K562 (cell line): ENCODE measurements around the gene PGA3. TPM values are rescaled to one million over a fixed set of nuclear protein-coding genes. Genes with fewer than 3 reads are reported as not detected.

ENCODE experiments used
- ATF2 ChIP-seq: sonication (generic); formaldehyde crosslinking; IDR thresholded peaks from 2 replicates; pipeline ENCODE4 v1.8.1; 2022; ENCODE audit warnings: missing genetic modification reagents
- GATA2 ChIP-seq: sonication (generic); formaldehyde crosslinking; IDR thresholded peaks from 2 replicates; pipeline ENCODE4 v1.4.0; 2020; ENCODE audit warnings: mild to moderate bottlenecking, missing genetic modification reagents
- MAFF ChIP-seq: IDR thresholded peaks from 2 replicates; pipeline ENCODE4 v1.6.1; 2012; ENCODE audit warnings: low read length, improper control_type of control experiment
- NONO ChIP-seq, 2 experiments: fragments of 200-400 bp in 1 of 2; fragments of 450-650 bp in 1 of 2; formaldehyde crosslinking in 1 of 2; IDR thresholded peaks; 2 replicates each; pipeline ENCODE4 v1.6.1; 2017; ENCODE audit warnings: low read depth in 2 of 2, mild to moderate bottlenecking in 2 of 2, moderate library complexity in 2 of 2, low read length in 1 of 2
- POLR2G ChIP-seq: fragments of 200-400 bp; formaldehyde crosslinking; IDR thresholded peaks from 2 replicates; pipeline ENCODE4 v1.6.1; 2017; ENCODE audit warnings: low read depth, mild to moderate bottlenecking, antibody characterized with exemption, low read length, moderate library complexity
- RUNX1 ChIP-seq: sonication (generic); IDR thresholded peaks from 2 replicates; pipeline ENCODE4 v1.6.1; 2016; ENCODE audit warnings: antibody characterized with exemption, low read depth
- SETDB1 ChIP-seq: IDR thresholded peaks from one replicate; pipeline ENCODE4 v1.6.1; 2012; ENCODE audit warnings: low read length, control low read depth, inconsistent platforms
- SNRNP70 ChIP-seq: fragments of 200-400 bp; formaldehyde crosslinking; optimal IDR thresholded peaks from 2 replicates; pipeline ENCODE3; 2017; ENCODE audit warnings: low read depth, low read length
- TCF15 ChIP-seq: fragments of 250-450 bp; sonication (Bioruptor Pico); IDR thresholded peaks from 2 replicates; pipeline ENCODE4 v1.8.0; 2022; ENCODE audit warnings: moderate library complexity, mild to moderate bottlenecking, inconsistent platforms
- ZEB2 ChIP-seq: fragments of 450-650 bp; IDR thresholded peaks from 2 replicates; pipeline ENCODE4 v1.6.1; 2016
- ZKSCAN8 ChIP-seq: fragments of 200-800 bp; sonication (Bioruptor generic); IDR thresholded peaks from 2 replicates; pipeline ENCODE4 v1.6.1; 2016; ENCODE audit warnings: missing genetic modification characterization, missing compliant biosample characterization
- ZMIZ1 ChIP-seq, 2 experiments: fragments of 150-350 bp in 1 of 2; IDR thresholded peaks; 2 replicates each; pipeline ENCODE4 v1.6.1; 2012 to 2016; ENCODE audit warnings: low read depth in 2 of 2, low read length in 2 of 2, mild to moderate bottlenecking in 1 of 2, moderate library complexity in 1 of 2
- ZNF57 ChIP-seq: fragments of 450-650 bp; formaldehyde crosslinking; IDR thresholded peaks from 2 replicates; pipeline ENCODE4 v1.4.0; 2020; ENCODE audit warnings: mild to moderate bottlenecking, moderate library complexity
- polyA plus RNA-seq, 8 experiments: library from polyadenylated mRNA; depleted of rRNA in 4 of 8; stranded (reverse) in 5 of 8; unstranded in 3 of 8; fragments of >200 nt; fragmentation: Nextera tagmentation in 2 of 8; fragmentation: Illumina TruSeq in 1 of 8; extraction: Ambion mirVana in 2 of 8; extraction: Trizol in 1 of 8; gene quantifications; 2 replicates each; pipeline versions ENCODE4 v1.2.1 to v1.2.3, GENCODE V29; 2011 to 2014; ENCODE audit warnings: inconsistent platforms in 1 of 8, missing spikeins in 1 of 8
- total RNA-seq, 7 experiments: library from RNA; depleted of rRNA in 6 of 7; stranded (reverse); fragments of >200 nt in 6 of 7; fragmentation: Illumina TruSeq in 2 of 7; extraction: Trizol in 2 of 7; gene quantifications; 2 replicates each; pipeline versions ENCODE4 v1.2.1 to v1.2.3, GENCODE V29; 2011 to 2021; ENCODE audit warnings: low replicate concordance in 1 of 7
- TF ChIP-seq, protein P1 (sequence below): fragments of 450-650 bp; IDR thresholded peaks from 2 replicates; pipeline ENCODE4 v1.6.1; 2016; ENCODE audit warnings: low read depth

PGA3 gene
- total and polyA plus RNA-seq, 9 of the 15 experiments (the other 6 are each of a cell fraction or from before 2014, with no cell fraction given) = 0.15 to 0.18 (median 0.18) TPM; not detected in 6

- TF ChIP-seq SETDB1 = no peak
- TF ChIP-seq MAFF = no peak
- TF ChIP-seq, protein P1, sequence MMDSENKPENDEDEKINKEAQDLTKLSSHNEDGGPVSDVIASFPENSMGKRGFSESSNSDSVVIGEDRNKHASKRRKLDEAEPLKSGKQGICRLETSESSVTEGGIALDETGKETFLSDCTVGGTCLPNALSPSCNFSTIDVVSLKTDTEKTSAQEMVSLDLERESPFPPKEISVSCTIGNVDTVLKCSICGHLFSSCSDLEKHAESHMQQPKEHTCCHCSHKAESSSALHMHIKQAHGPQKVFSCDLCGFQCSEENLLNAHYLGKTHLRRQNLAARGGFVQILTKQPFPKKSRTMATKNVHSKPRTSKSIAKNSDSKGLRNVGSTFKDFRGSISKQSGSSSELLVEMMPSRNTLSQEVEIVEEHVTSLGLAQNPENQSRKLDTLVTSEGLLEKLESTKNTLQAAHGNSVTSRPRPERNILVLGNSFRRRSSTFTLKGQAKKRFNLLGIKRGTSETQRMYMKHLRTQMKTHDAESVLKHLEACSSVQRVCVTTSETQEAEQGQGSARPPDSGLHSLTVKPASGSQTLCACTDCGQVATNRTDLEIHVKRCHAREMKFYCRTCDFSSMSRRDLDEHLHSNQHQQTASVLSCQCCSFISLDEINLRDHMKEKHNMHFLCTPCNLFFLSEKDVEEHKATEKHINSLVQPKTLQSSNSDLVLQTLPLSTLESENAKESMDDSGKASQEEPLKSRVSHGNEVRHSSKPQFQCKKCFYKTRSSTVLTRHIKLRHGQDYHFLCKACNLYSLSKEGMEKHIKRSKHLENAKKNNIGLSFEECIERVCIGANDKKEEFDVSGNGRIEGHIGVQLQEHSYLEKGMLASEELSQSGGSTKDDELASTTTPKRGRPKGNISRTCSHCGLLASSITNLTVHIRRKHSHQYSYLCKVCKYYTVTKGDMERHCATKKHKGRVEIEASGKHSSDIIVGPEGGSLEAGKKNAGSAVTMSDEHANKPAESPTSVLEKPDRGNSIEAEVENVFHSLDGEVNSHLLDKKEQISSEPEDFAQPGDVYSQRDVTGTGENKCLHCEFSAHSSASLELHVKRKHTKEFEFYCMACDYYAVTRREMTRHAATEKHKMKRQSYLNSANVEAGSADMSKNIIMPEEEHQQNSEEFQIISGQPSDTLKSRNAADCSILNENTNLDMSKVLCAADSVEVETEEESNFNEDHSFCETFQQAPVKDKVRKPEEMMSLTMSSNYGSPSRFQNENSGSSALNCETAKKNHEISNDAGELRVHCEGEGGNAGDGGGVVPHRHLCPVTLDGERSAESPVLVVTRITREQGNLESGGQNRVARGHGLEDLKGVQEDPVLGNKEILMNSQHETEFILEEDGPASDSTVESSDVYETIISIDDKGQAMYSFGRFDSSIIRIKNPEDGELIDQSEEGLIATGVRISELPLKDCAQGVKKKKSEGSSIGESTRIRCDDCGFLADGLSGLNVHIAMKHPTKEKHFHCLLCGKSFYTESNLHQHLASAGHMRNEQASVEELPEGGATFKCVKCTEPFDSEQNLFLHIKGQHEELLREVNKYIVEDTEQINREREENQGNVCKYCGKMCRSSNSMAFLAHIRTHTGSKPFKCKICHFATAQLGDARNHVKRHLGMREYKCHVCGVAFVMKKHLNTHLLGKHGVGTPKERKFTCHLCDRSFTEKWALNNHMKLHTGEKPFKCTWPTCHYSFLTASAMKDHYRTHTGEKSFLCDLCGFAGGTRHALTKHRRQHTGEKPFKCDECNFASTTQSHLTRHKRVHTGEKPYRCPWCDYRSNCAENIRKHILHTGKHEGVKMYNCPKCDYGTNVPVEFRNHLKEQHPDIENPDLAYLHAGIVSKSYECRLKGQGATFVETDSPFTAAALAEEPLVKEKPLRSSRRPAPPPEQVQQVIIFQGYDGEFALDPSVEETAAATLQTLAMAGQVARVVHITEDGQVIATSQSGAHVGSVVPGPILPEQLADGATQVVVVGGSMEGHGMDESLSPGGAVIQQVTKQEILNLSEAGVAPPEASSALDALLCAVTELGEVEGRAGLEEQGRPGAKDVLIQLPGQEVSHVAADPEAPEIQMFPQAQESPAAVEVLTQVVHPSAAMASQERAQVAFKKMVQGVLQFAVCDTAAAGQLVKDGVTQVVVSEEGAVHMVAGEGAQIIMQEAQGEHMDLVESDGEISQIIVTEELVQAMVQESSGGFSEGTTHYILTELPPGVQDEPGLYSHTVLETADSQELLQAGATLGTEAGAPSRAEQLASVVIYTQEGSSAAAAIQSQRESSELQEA = no peak
- TF ChIP-seq RUNX1 = no peak
- no peak for TF ChIP-seq ZEB2
- TF ChIP-seq ZMIZ1 (IDR thresholded peaks at IDR 0.05; ENCODE audit: low read depth in 2 of 2, low read length in 2 of 2) = peak in 1 of 2 experiments; percentile 17; a peak in 1 of 4 replicates
- TF ChIP-seq SNRNP70 = no peak
- TF ChIP-seq TCF15 = no peak
- no peak for TF ChIP-seq ATF2 (CRISPR knock-in tag)
- no peak for TF ChIP-seq ZNF57
- TF ChIP-seq GATA2 (CRISPR knock-in tag) = no peak
- TF ChIP-seq ZKSCAN8 = no peak
- TF ChIP-seq NONO (IDR thresholded peaks at IDR 0.05; ENCODE audit: low read depth in 2 of 2, low read length in 1 of 2) = no peak
- no peak for TF ChIP-seq POLR2G
These were observed 15.7 kb upstream of the PGA3 start (continued) for GRCh38 chr11:61187505-61188130.
